GM18505 (cell line): Measurements from ENCODE around the gene STX4.

ENCODE experiments used
- ATAC-seq: cut with Tn5 transposase; IDR thresholded peaks from one replicate; pipeline ENCODE4 v1.9.1; 2021; ENCODE audit not compliant: unreplicated experiment
- POLR2A ChIP-seq: IDR thresholded peaks from 4 replicates; pipeline ENCODE4 v1.6.1; 2011; ENCODE audit warnings: borderline replicate concordance; ENCODE audit not compliant: insufficient read depth, insufficient read length; ENCODE audit errors: extremely low read depth

Gene STX4

GRCh38 chr16:31074814-31075183 is 41.4 kb downstream of the STX4 start:
- TF ChIP-seq POLR2A, result no peak
- ATAC-seq, result no peak

GRCh38 chr16:31076319-31076718 is 43.0 kb downstream of the STX4 start:
- ATAC-seq, result no peak
- TF ChIP-seq POLR2A, result no peak

GRCh38 chr16:31077024-31077423 is 43.7 kb downstream of the STX4 start:
- ATAC-seq, result no peak
- TF ChIP-seq POLR2A, result no peak

GRCh38 chr16:31077592-31078396 is 44.4 kb downstream of the STX4 start:
- no peak for TF ChIP-seq POLR2A
- ATAC-seq, result no peak

- no peak for TF ChIP-seq POLR2A
- ATAC-seq, result no peak
These were observed 45.4 kb downstream of the STX4 start for GRCh38 chr16:31078597-31079341.

- TF ChIP-seq POLR2A, result no peak
- ATAC-seq, result no peak
These were observed 46.1 kb downstream of the STX4 start for GRCh38 chr16:31079342-31079944.

- ATAC-seq, result no peak
- TF ChIP-seq POLR2A, result no peak
These were observed 46.8 kb downstream of the STX4 start for GRCh38 chr16:31080035-31080629.

GRCh38 chr16:31080756-31081419 is 47.5 kb downstream of the STX4 start:
- no peak for ATAC-seq
- no peak for TF ChIP-seq POLR2A

- TF ChIP-seq POLR2A, result no peak
- no peak for ATAC-seq
These were observed 48.3 kb downstream of the STX4 start for GRCh38 chr16:31081428-31082351.

- no peak for ATAC-seq
- TF ChIP-seq POLR2A, result no peak
These were observed 49.1 kb downstream of the STX4 start for GRCh38 chr16:31082368-31083045.

- no peak for ATAC-seq
- no peak for TF ChIP-seq POLR2A
These were observed 49.7 kb downstream of the STX4 start for GRCh38 chr16:31083081-31083480.
